Measurements from ENCODE around the gene PHIP. TPM values are rescaled to one million over a fixed set of nuclear protein-coding genes. Genes with fewer than 3 reads are reported as not detected.

PHIP gene
- total RNA-seq, 4 donors from 2014 or later = 33.2 to 41.6 (median 33.8) TPM

GRCh38 chr6:78947529-78947928 lies 130.5 kb downstream of the PHIP start:
- TF ChIP-seq, protein P1, sequence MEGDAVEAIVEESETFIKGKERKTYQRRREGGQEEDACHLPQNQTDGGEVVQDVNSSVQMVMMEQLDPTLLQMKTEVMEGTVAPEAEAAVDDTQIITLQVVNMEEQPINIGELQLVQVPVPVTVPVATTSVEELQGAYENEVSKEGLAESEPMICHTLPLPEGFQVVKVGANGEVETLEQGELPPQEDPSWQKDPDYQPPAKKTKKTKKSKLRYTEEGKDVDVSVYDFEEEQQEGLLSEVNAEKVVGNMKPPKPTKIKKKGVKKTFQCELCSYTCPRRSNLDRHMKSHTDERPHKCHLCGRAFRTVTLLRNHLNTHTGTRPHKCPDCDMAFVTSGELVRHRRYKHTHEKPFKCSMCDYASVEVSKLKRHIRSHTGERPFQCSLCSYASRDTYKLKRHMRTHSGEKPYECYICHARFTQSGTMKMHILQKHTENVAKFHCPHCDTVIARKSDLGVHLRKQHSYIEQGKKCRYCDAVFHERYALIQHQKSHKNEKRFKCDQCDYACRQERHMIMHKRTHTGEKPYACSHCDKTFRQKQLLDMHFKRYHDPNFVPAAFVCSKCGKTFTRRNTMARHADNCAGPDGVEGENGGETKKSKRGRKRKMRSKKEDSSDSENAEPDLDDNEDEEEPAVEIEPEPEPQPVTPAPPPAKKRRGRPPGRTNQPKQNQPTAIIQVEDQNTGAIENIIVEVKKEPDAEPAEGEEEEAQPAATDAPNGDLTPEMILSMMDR (IDR thresholded peaks at IDR 0.05; ENCODE audit: low read depth) = no peak

DNA sequence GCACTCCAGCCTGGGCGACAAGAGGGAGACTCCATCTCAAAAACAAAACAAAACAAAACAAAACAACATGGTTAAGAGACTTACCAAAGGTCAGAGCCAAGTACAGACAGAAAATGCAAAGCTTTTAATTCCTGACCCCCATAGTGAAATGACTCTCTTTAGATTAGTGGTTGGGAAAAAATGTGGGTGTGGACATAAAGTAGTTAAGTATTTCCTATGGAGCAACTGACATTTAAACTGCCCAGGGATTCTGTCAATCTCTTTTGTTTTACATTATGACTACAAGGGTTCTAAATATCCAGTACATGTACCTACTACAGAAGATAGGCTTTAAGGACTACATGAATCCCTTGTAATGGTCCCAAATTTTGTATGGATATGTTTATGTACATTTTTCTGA lies 135.6 kb downstream of the PHIP start:
- TF ChIP-seq, protein P1 (IDR thresholded peaks at IDR 0.05; ENCODE audit: low read depth) = no peak

GRCh38 chr6:78936515-78936914 lies 141.5 kb downstream of the PHIP start:
- TF ChIP-seq, protein P1 (IDR thresholded peaks at IDR 0.05; ENCODE audit: low read depth) = no peak

DNA sequence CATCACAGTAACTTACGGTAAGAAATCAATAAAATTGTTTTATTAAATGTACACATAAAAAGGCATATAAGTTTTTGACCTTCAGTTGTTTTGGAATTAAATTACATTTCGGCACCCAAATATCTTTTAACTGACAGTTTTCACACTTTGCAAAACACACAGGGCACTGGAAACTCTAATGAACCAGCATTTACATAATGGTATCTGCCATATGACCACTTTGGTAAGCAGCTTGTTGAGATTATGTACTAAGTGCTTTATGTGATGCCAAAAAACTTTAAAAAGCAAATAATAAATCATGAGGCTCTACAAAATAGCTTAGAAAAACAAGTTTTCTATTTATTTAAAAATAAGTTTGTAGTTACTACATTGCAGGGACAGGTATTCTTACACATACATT lies 142.5 kb downstream of the PHIP start:
- TF ChIP-seq, protein P1 (IDR thresholded peaks at IDR 0.05; ENCODE audit: low read depth) = no peak

DNA sequence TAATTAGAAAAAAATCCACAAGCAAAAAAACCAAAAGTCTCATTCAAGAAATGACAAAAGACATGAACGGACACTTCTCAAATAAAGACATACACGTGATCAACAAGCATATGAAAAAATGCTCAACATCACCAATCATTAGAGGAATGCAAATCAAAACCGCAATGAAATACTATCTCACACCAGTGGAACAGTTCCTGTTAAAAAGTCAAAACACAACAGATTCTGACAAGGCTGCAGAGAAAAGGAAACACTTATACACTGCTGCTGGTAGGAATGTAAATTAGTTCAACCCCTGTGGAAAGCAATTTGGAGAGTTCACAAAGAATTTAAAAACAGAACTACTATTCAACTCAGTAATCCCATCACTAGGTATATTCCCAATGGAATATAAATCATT lies 152.7 kb downstream of the PHIP start:
- TF ChIP-seq, protein P1 (IDR thresholded peaks at IDR 0.05; ENCODE audit: low read depth) = no peak

DNA sequence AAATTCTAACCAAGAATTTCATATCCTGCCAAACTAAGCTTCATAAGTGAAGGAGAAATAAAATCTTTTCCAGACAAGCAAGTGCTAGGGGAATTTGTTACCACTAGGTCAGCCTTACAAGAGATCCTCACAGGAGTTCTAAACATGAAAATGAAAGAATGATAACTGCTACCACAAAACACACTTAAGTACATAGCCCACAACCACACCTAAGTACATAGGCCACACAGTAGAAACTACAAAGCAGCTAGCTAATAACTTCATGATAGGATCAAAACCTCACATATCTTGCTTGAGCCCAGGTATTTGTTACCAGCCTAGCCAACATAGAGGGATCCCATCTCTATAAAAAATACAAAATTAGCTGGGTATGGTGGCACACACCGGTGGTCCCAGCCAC lies 160.3 kb downstream of the PHIP start:
- TF ChIP-seq, protein P1 (IDR thresholded peaks at IDR 0.05; ENCODE audit: low read depth) = no peak

- TF ChIP-seq, protein P1 (IDR thresholded peaks at IDR 0.05; ENCODE audit: low read depth) = no peak
Observed at GRCh38 chr6:78916411-78916810, 161.6 kb downstream of the PHIP start.
